Measurements from ENCODE around the gene INPP5J.
"Not testable (repeated sequence)": the region's sequence is repeated elsewhere in the genome, so short reads cannot be mapped to it uniquely, and the experiment has no call there.

The INPP5J gene

GRCh38 chr22:31151872-31152271 is 29.1 kb downstream of the INPP5J start:
- no peak for DNase-seq

- no peak for DNase-seq
These were observed 30.6 kb downstream of the INPP5J start for GRCh38 chr22:31153357-31153756.

DNA sequence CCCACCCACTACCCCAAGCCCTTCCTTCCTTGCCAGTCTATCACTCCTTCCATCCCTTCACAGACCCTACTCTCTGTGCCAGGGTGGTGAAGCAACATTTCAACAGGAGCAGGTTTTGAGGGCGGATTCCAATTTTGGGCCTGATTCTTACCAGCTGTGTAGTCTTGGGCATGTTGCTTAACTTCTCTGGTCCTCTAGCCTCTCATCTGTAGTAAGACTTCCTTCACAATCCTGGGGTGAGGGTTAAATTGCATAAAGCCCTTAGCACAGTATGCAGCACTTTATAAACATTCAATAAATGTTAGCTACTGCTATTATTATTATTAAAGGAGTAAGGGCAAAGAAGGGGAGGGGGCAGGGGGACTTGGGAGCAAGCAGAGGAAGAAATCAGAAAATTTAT is 32.2 kb downstream of the INPP5J start:
- no peak for DNase-seq

GRCh38 chr22:31155422-31155821 is 32.7 kb downstream of the INPP5J start:
- DNase-seq: peak; percentile 51

- no peak for DNase-seq
These were observed 37.7 kb downstream of the INPP5J start for GRCh38 chr22:31160328-31160978.

DNA sequence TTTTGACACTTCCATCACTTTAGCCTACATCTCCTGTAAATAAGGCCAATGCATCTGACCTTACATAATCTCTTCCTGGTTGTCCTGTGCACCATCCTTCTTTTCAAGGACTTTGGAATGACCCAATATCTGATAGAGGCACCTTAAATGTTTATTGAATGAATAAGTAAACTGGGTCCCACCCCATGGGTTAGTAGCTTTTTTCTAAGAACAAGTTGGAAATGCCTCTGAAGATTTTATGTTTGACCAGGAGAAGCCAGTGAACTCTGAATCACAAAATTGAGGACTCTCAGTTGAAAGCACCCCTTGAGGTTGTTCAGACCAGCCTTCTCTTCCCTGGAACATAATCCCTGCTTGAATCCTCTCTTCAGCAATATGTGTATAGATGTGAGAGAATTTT is 38.6 kb downstream of the INPP5J start:
- DNase-seq: no peak

- DNase-seq: no peak
These were observed 39.4 kb downstream of the INPP5J start for GRCh38 chr22:31162015-31162765.

GRCh38 chr22:31170971-31171370 is 48.2 kb downstream of the INPP5J start:
- no peak for DNase-seq

DNA sequence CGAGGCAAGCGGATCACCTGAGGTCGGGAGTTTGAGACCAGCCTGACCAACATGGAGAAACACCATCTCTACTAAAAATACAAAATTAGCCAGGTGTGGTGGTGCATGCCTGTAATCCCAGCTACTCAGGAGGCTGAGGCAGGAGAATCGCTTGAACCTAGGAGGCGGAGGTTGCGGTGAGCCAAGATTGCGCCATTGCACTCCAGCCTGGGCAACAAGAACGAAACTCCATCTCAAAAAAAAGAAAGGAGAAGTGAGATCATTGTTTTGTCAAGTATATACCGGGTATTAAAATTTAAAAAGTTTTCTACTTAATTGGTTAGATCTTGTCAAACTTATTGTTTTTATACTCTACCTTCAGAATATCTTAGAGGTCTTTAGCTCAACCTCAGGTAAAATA is 49.0 kb downstream of the INPP5J start:
- not testable (repeated sequence) for DNase-seq

- DNase-seq: peak; percentile 85
These were observed 50.8 kb downstream of the INPP5J start for GRCh38 chr22:31173386-31174145.

- no peak for DNase-seq
These were observed 54.2 kb downstream of the INPP5J start for GRCh38 chr22:31176923-31177322.

GRCh38 chr22:31177420-31178162 is 54.8 kb downstream of the INPP5J start:
- peak; percentile 96 for DNase-seq

DNA sequence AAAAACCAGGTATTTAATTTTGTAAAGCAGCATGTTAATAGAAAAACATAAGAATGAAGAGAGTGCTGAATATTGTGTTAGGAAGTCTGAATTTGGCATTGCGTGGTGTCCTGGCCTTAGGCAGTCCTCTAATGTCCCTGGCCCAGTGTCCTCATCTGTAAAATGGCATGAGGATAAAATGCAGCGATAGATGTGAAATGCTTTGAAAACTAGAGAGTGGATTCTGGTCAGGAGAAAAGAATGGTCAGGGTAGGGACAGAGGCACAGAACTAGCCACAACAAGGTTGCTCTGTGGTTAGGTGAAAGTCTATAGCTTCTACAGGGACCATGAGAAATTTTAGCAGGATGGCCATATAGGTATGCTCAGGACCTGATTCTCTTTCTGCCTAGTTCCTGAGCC is 56.1 kb downstream of the INPP5J start:
- DNase-seq: no peak

- DNase-seq: peak; percentile 72
These were observed 56.6 kb downstream of the INPP5J start for GRCh38 chr22:31179345-31179744.

- DNase-seq: no peak
These were observed 61.2 kb downstream of the INPP5J start for GRCh38 chr22:31184015-31184414.

Measured in fibroblast of skin of scalp (primary cell).